ENCODE data around the gene IGLON5.

- TF ChIP-seq CTCF (conservative IDR thresholded peaks at IDR 0.05) = no peak
- no peak for TF ChIP-seq EZH2 (IDR thresholded peaks at IDR 0.05; ENCODE audit: low read depth)
Observed at GRCh38 chr19:51333836-51334460, 22.5 kb downstream of the IGLON5 start.
